GM12878 (cell line): Measurements from ENCODE around the gene LRBA. TPM values are rescaled to one million over a fixed set of nuclear protein-coding genes. Genes with fewer than 3 reads are reported as not detected.

Experiments used
- ATAC-seq: fragments of 200-7000 bp; cut with Tn5 transposase; 3 replicates; pipeline ENCODE4 v1.9.1; 2020; ENCODE audit warnings: mild to moderate bottlenecking, moderate library complexity
- BruUV-seq: library from RNA; stranded (reverse); fragments of 400-500 nt; replicated peaks from 2 replicates; lab custom pipeline; 2021; lab: Mats Ljungman, UMichigan
- CTCF ChIA-PET: fragments of 300-600 bp; sonication (Branson Sonifier 250); formaldehyde crosslinking; extraction: SDS; loops from one replicate; lab custom pipeline; 2021; ENCODE audit warnings: inconsistent platforms; lab: Yijun Ruan, JAX
- POLR2A ChIA-PET: fragments of 350-600 bp; formaldehyde crosslinking; extraction: SDS; loops from one replicate; lab custom pipeline; 2021; ENCODE audit warnings: inconsistent platforms; lab: Charles Lee
- RAD21 ChIA-PET: fragments of 300-600 bp; sonication (Branson Sonifier 250); formaldehyde crosslinking; loops from one replicate; lab custom pipeline; 2023; ENCODE audit warnings: antibody characterized with exemption; ENCODE audit not compliant: unreplicated experiment; lab: Charles Lee
- SMC1A ChIA-PET: fragments of 300-600 bp; sonication (Branson Sonifier 250); formaldehyde crosslinking; loops from one replicate; lab custom pipeline; 2023; ENCODE audit not compliant: unreplicated experiment, uncharacterized antibody; lab: Charles Lee
- DNase-seq: peaks from one replicate; pipeline ENCODE4 v3.0.0-alpha.2; 2011; ENCODE audit warnings: low read depth, low spot score
- FAIRE-seq: peaks from 3 replicates; lab custom pipeline; 2011; peaks lifted over from hg19 to GRCh38; lab: Jason Lieb, UNC
- H2AFZ ChIP-seq: 2 replicates; pipeline ENCODE4 v1.6.0; 2011; ENCODE audit warnings: low read depth, low read length, control low read depth; ENCODE audit not compliant: control insufficient read depth
- H3K27ac ChIP-seq: 2 replicates; pipeline ENCODE4 v1.5.1; 2011; ENCODE audit warnings: control low read depth; ENCODE audit not compliant: control insufficient read depth, insufficient read depth
- H3K27me3 ChIP-seq, 2 experiments: replicated peaks in 1 of 2; 2 replicates each; pipeline versions ENCODE4 v1.6.0 to v1.6.1; 2011; ENCODE audit warnings: low read length in 1 of 2; ENCODE audit not compliant: control insufficient read depth in 2 of 2, insufficient read depth in 2 of 2
- H3K36me3 ChIP-seq, 2 experiments: 2 replicates each; pipeline ENCODE4 v1.5.1; 2011; ENCODE audit warnings: low read length in 1 of 2; ENCODE audit not compliant: control insufficient read depth in 2 of 2, insufficient read depth in 2 of 2
- H3K4me1 ChIP-seq: 2 replicates; pipeline ENCODE4 v1.6.1; 2011; ENCODE audit warnings: mild to moderate bottlenecking, low read length, moderate library complexity, mixed read lengths; ENCODE audit not compliant: control insufficient read depth, insufficient read depth
- H3K4me2 ChIP-seq: 2 replicates; pipeline ENCODE4 v1.6.0; 2011; ENCODE audit warnings: control low read depth; ENCODE audit not compliant: control insufficient read depth, insufficient read depth
- H3K4me3 ChIP-seq: fragments of 200-600 bp; sonication (generic); 2 replicates; pipeline ENCODE4 v1.5.1; 2016
- H3K79me2 ChIP-seq: 2 replicates; pipeline ENCODE4 v1.6.0; 2011; ENCODE audit warnings: low read length; ENCODE audit not compliant: control insufficient read depth, insufficient read depth
- H3K9ac ChIP-seq: 2 replicates; pipeline ENCODE4 v1.8.0; 2011; ENCODE audit warnings: low read length, control low read depth, mixed read lengths; ENCODE audit not compliant: control insufficient read depth, insufficient read depth
- H3K9me3 ChIP-seq: replicated peaks from 3 replicates; pipeline ENCODE4 v1.5.1; 2011; ENCODE audit warnings: mild to moderate bottlenecking, low read length; ENCODE audit not compliant: control insufficient read depth, insufficient read depth
- H4K20me1 ChIP-seq: 2 replicates; pipeline ENCODE4 v1.6.0; 2011; ENCODE audit not compliant: control insufficient read depth, insufficient read depth
- CREB1 ChIP-seq: IDR thresholded peaks from 2 replicates; pipeline ENCODE4 v1.6.1; 2012; ENCODE audit warnings: low read depth, mild to moderate bottlenecking, inconsistent platforms
- CTCF ChIP-seq, 3 experiments: IDR thresholded peaks in 2 of 3; conservative IDR thresholded peaks in 1 of 3; 2 replicates each; pipeline ENCODE4 v1.5.1; 2011; ENCODE audit warnings: low read depth in 3 of 3, low read length in 3 of 3, mild to moderate bottlenecking in 3 of 3, control low read depth in 2 of 3, moderate library complexity in 2 of 3, inconsistent platforms in 1 of 3, mixed read lengths in 1 of 3; ENCODE audit not compliant: control insufficient read depth in 2 of 3, insufficient read depth in 1 of 3; ENCODE audit errors: extremely low read depth in 1 of 3
- FOS ChIP-seq: IDR thresholded peaks from 3 replicates; pipeline ENCODE4 v1.6.1; 2011; ENCODE audit warnings: borderline replicate concordance; ENCODE audit not compliant: insufficient read length; ENCODE audit errors: extremely low read depth
- GATAD2B ChIP-seq: fragments of 450-650 bp; conservative IDR thresholded peaks from 2 replicates; pipeline ENCODE4 v1.6.1; 2017; ENCODE audit warnings: low read depth, mild to moderate bottlenecking, moderate library complexity
- MEF2A ChIP-seq: IDR thresholded peaks from 2 replicates; pipeline ENCODE4 v1.6.1; 2011; ENCODE audit warnings: low read depth, mild to moderate bottlenecking, low read length, moderate library complexity; ENCODE audit not compliant: insufficient read depth
- MEF2B ChIP-seq: fragments of 450-650 bp; IDR thresholded peaks from 2 replicates; pipeline ENCODE4 v1.6.1; 2018; ENCODE audit warnings: mild to moderate bottlenecking, moderate library complexity; ENCODE audit not compliant: partially characterized antibody, poor library complexity, severe bottlenecking
- NR2C2 ChIP-seq: IDR thresholded peaks from 2 replicates; pipeline ENCODE4 v1.6.1; 2011; ENCODE audit warnings: borderline replicate concordance, low read depth; ENCODE audit not compliant: control insufficient read depth, insufficient read length
- POLR2AphosphoS2 ChIP-seq: IDR thresholded peaks from 2 replicates; pipeline ENCODE4 v1.6.1; 2011; ENCODE audit warnings: low read depth, mild to moderate bottlenecking, low read length, improper control_type of control experiment, moderate library complexity
- RB1 ChIP-seq: fragments of 450-650 bp; formaldehyde crosslinking; IDR thresholded peaks from 2 replicates; pipeline ENCODE4 v1.6.1; 2017; ENCODE audit warnings: mild to moderate bottlenecking, borderline replicate concordance
- SIN3A ChIP-seq: IDR thresholded peaks from 2 replicates; pipeline ENCODE4 v1.6.1; 2012; ENCODE audit warnings: low read depth, low read length, improper control_type of control experiment
- SMARCA5 ChIP-seq: fragments of 450-650 bp; IDR thresholded peaks from 2 replicates; pipeline ENCODE4 v1.6.1; 2017; ENCODE audit warnings: mild to moderate bottlenecking
- SUPT20H ChIP-seq: IDR thresholded peaks from 2 replicates; pipeline ENCODE4 v1.6.1; 2011; ENCODE audit warnings: low read depth, mild to moderate bottlenecking, low read length, moderate library complexity, borderline replicate concordance; ENCODE audit not compliant: control insufficient read depth
- TCF12 ChIP-seq: IDR thresholded peaks from 2 replicates; pipeline ENCODE4 v1.6.1; 2011; ENCODE audit warnings: low read depth, mild to moderate bottlenecking, low read length
- USF2 ChIP-seq: IDR thresholded peaks from 2 replicates; pipeline ENCODE4 v1.6.1; 2011; ENCODE audit warnings: low read depth, low read length, improper control_type of control experiment, borderline replicate concordance
- WGBS: methylation state at CpG from one replicate; pipeline ENCODE4 v1.1.6; 2016; ENCODE audit warnings: low lambda C conversion rate; ENCODE audit not compliant: insufficient replicate concordance, insufficient coverage; ENCODE audit errors: missing lambda C conversion rate; 5-methylcytosine and 5-hydroxymethylcytosine counted together
- in situ Hi-C: fragments of 300-500 bp; cut with MboI; formaldehyde crosslinking; loops from 9 replicates; pipeline ENCODE4 v1.14.3; 2018; ENCODE audit warnings: mixed read lengths
- intact Hi-C: fragments of 100-400 bp; cut with micrococcal nuclease; formaldehyde crosslinking; loops from one replicate; pipeline ENCODE4 v1.14.2; 2022; ENCODE audit not compliant: unreplicated experiment
- polyA plus RNA-seq, 11 experiments: library from polyadenylated mRNA; depleted of rRNA in 4 of 11; unstranded in 6 of 11; stranded (reverse) in 5 of 11; fragments of >200 nt; fragmentation: Nextera tagmentation in 4 of 11; fragmentation: Illumina TruSeq in 1 of 11; extraction: Ambion mirVana in 4 of 11; extraction: Trizol in 1 of 11; gene quantifications; 1 replicate in 1 of 11; 2 replicates in 10 of 11; pipeline versions ENCODE4 v1.2.1 to v1.2.3, GENCODE V29; 2011 to 2016; ENCODE audit warnings: inconsistent platforms in 2 of 11, missing spikeins in 2 of 11, low read depth in 1 of 11
- total RNA-seq, 4 experiments: library from RNA; depleted of rRNA in 3 of 4; stranded (reverse); fragments of >200 nt in 3 of 4; fragmentation: Illumina TruSeq in 1 of 4; extraction: Trizol in 1 of 4; gene quantifications; 2 replicates each; pipeline versions ENCODE4 v1.2.1 to v1.2.3, GENCODE V29; 2013 to 2021
- TF ChIP-seq, protein P1 (sequence below): fragments of 450-650 bp; IDR thresholded peaks from 2 replicates; pipeline ENCODE4 v1.6.1; 2017; ENCODE audit warnings: low read depth, mild to moderate bottlenecking, moderate library complexity
- TF ChIP-seq, protein P2 (sequence below): IDR thresholded peaks from 2 replicates; pipeline ENCODE4 v1.6.1; 2011; ENCODE audit warnings: borderline replicate concordance, low read depth, mild to moderate bottlenecking, moderate library complexity, low read length; ENCODE audit not compliant: insufficient read depth, poor library complexity, severe bottlenecking

LRBA gene
- total and polyA plus RNA-seq, 10 of the 15 experiments (the other 5 are each of a cell fraction or from before 2014, with no cell fraction given) = 20.3 to 93.4 (median 55.0) TPM

- Histone ChIP-seq H3K27ac (no peak overlapping the region), H3K27me3 (no peaks in the 10 kb centered on the region), H2AFZ (no peak overlapping the region), H4K20me1 (no peaks in the 10 kb centered on the region), H3K4me1 (no peaks in the 10 kb centered on the region), H3K79me2 (no peaks in the 10 kb centered on the region), H3K4me3 (no peak overlapping the region), H3K9ac (no peak overlapping the region), H3K4me2 (no peak overlapping the region), H3K36me3 (no peaks in the 10 kb centered on the region; a peak in 2 of 4 replicates), H3K9me3 (no peaks in the 10 kb centered on the region)
- no TSS peak for BruUV-seq
- POLR2A ChIA-PET = no interaction called here
- SMC1A ChIA-PET = no interaction called here
- WGBS = 100% methylated on average over 1 of the region's 1 CpG
- in situ Hi-C loops = no loop called here
- RAD21 ChIA-PET = no interaction called here
- no peak for FAIRE-seq
- intact Hi-C loops = no loop called here
- CTCF ChIA-PET = no interaction called here
- ATAC-seq = no peak
- DNase-seq = no peak
- TF ChIP-seq USF2 = no peak
- TF ChIP-seq TCF12 = no peak
- TF ChIP-seq POLR2AphosphoS2 = no peak
- TF ChIP-seq, protein P1, sequence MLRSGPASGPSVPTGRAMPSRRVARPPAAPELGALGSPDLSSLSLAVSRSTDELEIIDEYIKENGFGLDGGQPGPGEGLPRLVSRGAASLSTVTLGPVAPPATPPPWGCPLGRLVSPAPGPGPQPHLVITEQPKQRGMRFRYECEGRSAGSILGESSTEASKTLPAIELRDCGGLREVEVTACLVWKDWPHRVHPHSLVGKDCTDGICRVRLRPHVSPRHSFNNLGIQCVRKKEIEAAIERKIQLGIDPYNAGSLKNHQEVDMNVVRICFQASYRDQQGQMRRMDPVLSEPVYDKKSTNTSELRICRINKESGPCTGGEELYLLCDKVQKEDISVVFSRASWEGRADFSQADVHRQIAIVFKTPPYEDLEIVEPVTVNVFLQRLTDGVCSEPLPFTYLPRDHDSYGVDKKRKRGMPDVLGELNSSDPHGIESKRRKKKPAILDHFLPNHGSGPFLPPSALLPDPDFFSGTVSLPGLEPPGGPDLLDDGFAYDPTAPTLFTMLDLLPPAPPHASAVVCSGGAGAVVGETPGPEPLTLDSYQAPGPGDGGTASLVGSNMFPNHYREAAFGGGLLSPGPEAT = no peak
- no peak for TF ChIP-seq SUPT20H
- TF ChIP-seq SIN3A = no peak
- no peak for TF ChIP-seq MEF2A
- TF ChIP-seq, protein P2, sequence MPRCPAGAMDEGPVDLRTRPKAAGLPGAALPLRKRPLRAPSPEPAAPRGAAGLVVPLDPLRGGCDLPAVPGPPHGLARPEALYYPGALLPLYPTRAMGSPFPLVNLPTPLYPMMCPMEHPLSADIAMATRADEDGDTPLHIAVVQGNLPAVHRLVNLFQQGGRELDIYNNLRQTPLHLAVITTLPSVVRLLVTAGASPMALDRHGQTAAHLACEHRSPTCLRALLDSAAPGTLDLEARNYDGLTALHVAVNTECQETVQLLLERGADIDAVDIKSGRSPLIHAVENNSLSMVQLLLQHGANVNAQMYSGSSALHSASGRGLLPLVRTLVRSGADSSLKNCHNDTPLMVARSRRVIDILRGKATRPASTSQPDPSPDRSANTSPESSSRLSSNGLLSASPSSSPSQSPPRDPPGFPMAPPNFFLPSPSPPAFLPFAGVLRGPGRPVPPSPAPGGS = no peak
- TF ChIP-seq GATAD2B = no peak
- TF ChIP-seq CREB1 = no peak
- TF ChIP-seq NR2C2 = no peak
- no peak for TF ChIP-seq RB1
- TF ChIP-seq CTCF (IDR thresholded peaks at IDR 0.05 in 2 of 3, conservative IDR thresholded peaks at IDR 0.05 in 1 of 3; ENCODE audit: control insufficient read depth in 2 of 3, extremely low read depth in 1 of 3, insufficient read depth in 1 of 3, low read depth in 3 of 3, low read length in 3 of 3) = no peak
- TF ChIP-seq FOS = no peak
- TF ChIP-seq MEF2B = no peak
- no peak for TF ChIP-seq SMARCA5
These were observed 243.7 kb downstream of the LRBA start for GRCh38 chr4:150771382-150771781.
